ENCODE results near the gene NCAM1. TPM values are rescaled to one million over a fixed set of nuclear protein-coding genes. Genes with fewer than 3 reads are reported as not detected.

The NCAM1 gene
- total RNA-seq, 1 experiment from 2014 or later = 5.9 TPM

GRCh38 chr11:112971827-112972226 is 10.6 kb downstream of the NCAM1 start:
- DNase-seq (ENCODE audit: low spot score) (no peak), ATAC-seq (no peak)
- ChIA-PET POLR2A (no interaction called here), CTCF (no interaction called here)
- no peak for TF ChIP-seq CBFB (CRISPR knock-in tag; IDR thresholded peaks at IDR 0.05; ENCODE audit: low read depth)
- no peak for TF ChIP-seq ZBTB21 (CRISPR knock-in tag; IDR thresholded peaks at IDR 0.05; ENCODE audit: borderline replicate concordance)
- Mint-ChIP-seq H3K4me1 (peaks cover 10% of the 10 kb centered on the region), H3K27ac (no peak overlapping the region), H3K4me3 (no peak overlapping the region), H3K9me3 (no peaks in the 10 kb centered on the region), H3K36me3 (no peaks in the 10 kb centered on the region), H3K27me3 (ENCODE audit: low read depth) (no peaks in the 10 kb centered on the region)

GRCh38 chr11:112972399-112973145 is 11.4 kb downstream of the NCAM1 start:
- no peaks in the 10 kb centered on the region for H3K36me3 Mint-ChIP-seq
- ATAC-seq (no peak), DNase-seq (ENCODE audit: low spot score) (no peak)
- POLR2A ChIA-PET = no interaction called here
- no peak overlapping the region for H3K4me3 Mint-ChIP-seq
- H3K27ac Mint-ChIP-seq = no peak overlapping the region
- no peaks in the 10 kb centered on the region for H3K9me3 Mint-ChIP-seq
- CTCF ChIA-PET = interaction anchor here (0.8 kb wide), 1 partner anchor 385 kb away, joined by 3 read pairs; no protein-coding TSS in a partner anchor
- H3K4me1 Mint-ChIP-seq = peaks cover 12% of the 10 kb centered on the region
- TF ChIP-seq E2F4 (CRISPR knock-in tag; IDR thresholded peaks at IDR 0.05; ENCODE audit: borderline replicate concordance, low read depth) (no peak), OVOL2 (CRISPR knock-in tag; IDR thresholded peaks at IDR 0.05; ENCODE audit: borderline replicate concordance) (no peak), ZNF138 (CRISPR knock-in tag; conservative IDR thresholded peaks at IDR 0.05) (no peak), CREB1 (CRISPR knock-in tag; IDR thresholded peaks at IDR 0.05) (no peak), ZNF416 (CRISPR knock-in tag; IDR thresholded peaks at IDR 0.05) (no peak), CREM (CRISPR knock-in tag; IDR thresholded peaks at IDR 0.05) (no peak), ZNF317 (CRISPR knock-in tag; IDR thresholded peaks at IDR 0.05; ENCODE audit: borderline replicate concordance, low read depth) (no peak), CTCF (IDR thresholded peaks at IDR 0.05) (no peak), ELF4 (CRISPR knock-in tag; IDR thresholded peaks at IDR 0.05; ENCODE audit: low read depth) (no peak), ETV6 (CRISPR knock-in tag; IDR thresholded peaks at IDR 0.05) (no peak), GABPB1 (CRISPR knock-in tag; IDR thresholded peaks at IDR 0.05) (no peak), TP53 (CRISPR knock-in tag; IDR thresholded peaks at IDR 0.05) (no peak), NFATC4 (CRISPR knock-in tag; IDR thresholded peaks at IDR 0.05) (no peak), ZNF425 (CRISPR knock-in tag; conservative IDR thresholded peaks at IDR 0.05) (no peak), ZNF423 (CRISPR knock-in tag; IDR thresholded peaks at IDR 0.05) (no peak), ARID4B (CRISPR knock-in tag; IDR thresholded peaks at IDR 0.05; ENCODE audit: borderline replicate concordance) (no peak), ZBTB21 (CRISPR knock-in tag; IDR thresholded peaks at IDR 0.05; ENCODE audit: borderline replicate concordance) (no peak), ATF2 (CRISPR knock-in tag; IDR thresholded peaks at IDR 0.05; ENCODE audit: borderline replicate concordance, low read depth) (no peak)
- H3K27me3 Mint-ChIP-seq (ENCODE audit: low read depth) = no peaks in the 10 kb centered on the region
